GM18498 (cell line): Measurements from ENCODE around the gene POU4F3.
"Not testable (repeated sequence)": the region's sequence is repeated elsewhere in the genome, so short reads cannot be mapped to it uniquely, and the experiment has no call there.

Experiments
- ATAC-seq: cut with Tn5 transposase; IDR thresholded peaks from one replicate; pipeline ENCODE4 v1.9.1; 2021; ENCODE audit warnings: mild to moderate bottlenecking, moderate library complexity; ENCODE audit not compliant: unreplicated experiment

Gene POU4F3, protein sequence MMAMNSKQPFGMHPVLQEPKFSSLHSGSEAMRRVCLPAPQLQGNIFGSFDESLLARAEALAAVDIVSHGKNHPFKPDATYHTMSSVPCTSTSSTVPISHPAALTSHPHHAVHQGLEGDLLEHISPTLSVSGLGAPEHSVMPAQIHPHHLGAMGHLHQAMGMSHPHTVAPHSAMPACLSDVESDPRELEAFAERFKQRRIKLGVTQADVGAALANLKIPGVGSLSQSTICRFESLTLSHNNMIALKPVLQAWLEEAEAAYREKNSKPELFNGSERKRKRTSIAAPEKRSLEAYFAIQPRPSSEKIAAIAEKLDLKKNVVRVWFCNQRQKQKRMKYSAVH

DNA sequence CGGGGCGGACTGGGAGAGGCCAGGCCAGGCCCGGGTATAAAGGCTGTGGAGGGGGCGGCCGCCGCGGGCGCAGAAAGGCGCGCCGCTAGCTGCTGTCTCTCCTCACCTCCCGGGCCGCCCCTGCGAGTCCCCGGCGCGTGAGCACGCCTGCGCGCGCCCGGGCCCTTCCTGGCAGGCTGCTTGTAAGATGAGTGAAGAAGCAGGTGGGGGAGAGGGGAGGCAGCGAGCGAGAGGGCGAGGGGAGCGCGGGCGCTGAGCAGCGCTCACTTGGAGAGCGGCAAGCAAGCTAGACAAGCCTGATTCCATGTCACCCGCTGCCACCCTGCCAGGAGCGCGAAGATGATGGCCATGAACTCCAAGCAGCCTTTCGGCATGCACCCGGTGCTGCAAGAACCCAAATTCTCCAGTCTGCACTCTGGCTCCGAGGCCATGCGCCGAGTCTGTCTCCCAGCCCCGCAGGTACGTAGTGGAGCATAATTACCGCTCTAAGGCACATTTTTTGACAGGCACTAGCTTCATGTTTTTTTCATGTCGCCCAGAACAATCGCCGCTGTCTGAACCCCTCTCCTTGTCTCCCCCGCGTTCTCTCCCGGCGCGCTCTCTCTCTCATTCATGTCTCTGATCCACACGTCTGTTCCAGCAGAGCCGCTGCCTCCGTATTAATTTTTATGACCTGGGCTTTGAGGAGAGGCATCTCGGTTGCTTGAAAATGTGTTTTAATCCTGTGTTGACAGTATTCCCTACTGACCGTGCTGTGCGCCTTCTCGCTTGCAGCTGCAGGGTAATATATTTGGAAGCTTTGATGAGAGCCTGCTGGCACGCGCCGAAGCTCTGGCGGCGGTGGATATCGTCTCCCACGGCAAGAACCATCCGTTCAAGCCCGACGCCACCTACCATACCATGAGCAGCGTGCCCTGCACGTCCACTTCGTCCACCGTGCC is at the start of gene POU4F3:
TSS of gene POU4F3 (plus strand) at position 66 of the 941 bp plus-strand sequence. CDS start at position 340, 274 bp downstream.
- ATAC-seq: no peak

DNA sequence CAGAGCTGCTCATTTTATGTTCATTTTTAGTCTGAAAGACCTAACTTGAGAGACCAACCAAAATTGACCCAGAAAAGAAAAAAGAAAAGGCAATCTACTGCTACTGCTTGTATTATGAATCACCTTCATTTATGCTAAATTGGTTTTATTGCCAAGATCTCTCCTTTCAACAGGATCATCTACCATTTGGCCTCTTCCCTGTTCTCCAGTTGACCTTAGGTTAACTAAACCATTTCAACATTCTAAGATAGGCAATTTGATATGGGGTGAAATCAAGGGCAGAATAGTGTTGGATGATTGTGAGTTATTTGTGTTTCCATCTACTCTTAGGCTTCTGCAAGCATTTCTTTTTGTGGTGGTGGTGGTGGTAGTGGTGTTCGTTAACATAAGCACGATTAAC is 48.3 kb upstream of the POU4F3 start:
- no peak for ATAC-seq

DNA sequence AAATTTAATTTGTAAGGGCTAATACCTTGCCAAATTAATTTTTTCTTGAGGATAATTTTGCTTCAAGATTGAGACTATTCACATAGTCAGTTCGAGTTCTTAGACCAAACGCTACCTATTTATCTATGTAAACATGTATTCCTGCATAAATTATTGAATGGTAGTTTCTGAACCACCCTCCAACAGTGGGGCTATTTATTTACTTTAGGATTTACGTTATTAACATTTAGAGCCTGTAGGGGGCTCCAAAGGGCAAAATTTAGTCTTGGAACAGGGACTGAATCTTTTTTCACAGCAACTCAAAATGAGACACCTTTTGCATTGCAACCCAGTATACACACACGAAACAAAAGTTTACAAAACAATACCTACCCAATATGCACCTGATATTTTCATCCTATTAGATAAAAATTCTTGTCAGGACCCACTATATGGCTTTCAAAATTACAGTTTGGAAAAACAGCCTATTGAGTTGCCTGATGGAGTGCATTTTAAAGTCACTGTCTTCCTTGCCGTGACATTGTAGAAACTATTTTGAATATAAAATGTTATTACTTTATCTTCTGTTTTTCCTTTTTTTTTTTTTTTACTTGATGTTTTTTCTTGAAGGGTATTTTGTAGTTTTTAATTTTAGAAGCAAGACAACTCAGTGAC is 47.1 kb upstream of the POU4F3 start:
- ATAC-seq: peak; percentile 87

DNA sequence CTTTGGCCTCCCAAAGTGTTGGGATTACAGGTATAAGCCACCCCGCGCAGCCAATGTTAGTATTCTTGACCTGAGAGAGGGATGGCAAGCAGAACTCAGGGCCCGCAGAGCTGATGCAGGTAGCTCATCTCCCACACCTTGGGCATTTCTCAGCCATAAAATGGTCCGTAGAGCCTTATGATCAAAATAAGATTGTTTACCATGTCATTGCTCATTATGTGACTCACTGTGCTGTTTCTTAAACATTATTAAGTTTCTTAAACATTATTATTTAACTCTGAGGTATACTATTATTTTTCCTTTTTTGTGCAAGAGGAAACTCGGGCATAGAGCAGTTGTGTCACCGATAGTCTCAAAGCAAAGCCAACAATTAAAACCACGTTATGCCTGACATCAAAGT is 42.4 kb upstream of the POU4F3 start:
- ATAC-seq: no peak

DNA sequence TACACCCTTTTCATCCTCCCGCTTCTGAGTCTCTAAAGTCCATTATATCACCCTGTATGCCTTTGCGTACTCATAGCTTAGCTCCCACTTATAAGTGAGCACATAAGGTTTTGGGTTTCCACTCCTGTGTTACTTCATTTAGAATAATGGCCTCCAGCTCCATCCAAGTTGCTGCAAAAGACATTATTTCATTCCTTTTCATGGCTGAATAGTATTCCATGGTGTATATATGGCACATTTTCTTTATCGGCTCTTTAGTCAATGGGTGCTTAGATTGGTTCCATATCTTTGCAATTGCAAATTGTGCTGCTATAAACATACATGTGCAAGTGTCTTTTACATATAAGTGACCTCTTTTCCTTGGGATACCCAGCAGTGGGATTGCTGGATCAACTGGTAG is 39.7 kb upstream of the POU4F3 start:
- not testable (repeated sequence) for ATAC-seq

DNA sequence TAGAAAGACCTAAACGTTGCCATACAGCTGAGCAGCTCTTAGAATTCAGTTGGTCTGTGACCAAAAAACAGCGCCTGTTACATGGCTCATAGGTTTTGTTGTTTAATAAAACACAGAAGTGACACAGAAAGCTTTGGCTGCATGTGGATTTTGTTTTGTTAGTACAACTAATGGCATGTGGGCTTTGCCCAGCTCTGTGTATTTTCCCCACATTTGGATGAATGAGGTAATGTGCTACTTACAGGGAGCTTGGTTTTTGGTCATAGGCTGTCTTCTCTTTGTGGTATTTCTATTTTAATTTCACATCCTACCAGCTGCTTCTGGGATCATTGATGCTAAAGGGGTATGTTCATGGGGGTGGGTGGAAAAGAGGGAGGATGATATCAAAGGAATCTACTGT is 37.0 kb upstream of the POU4F3 start:
- no peak for ATAC-seq

DNA sequence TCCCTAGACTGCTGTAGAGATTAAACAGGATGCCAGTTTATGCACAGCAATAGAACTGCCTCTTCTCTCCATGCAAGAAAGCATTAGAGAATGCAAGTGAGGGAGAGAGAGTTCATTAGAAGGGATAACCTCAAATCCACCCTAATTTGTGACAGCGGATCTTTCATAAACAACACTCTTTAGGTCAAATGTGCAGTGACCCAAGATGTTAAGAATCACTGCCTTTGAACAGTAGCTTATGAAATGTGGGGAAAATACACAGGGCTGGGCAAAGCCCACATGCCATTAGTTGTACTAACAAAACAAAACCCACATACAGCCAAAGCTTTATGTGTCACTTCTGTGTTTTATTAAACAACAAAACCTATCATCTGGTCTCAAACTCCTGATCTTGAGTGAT is 36.2 kb upstream of the POU4F3 start:
- no peak for ATAC-seq

DNA sequence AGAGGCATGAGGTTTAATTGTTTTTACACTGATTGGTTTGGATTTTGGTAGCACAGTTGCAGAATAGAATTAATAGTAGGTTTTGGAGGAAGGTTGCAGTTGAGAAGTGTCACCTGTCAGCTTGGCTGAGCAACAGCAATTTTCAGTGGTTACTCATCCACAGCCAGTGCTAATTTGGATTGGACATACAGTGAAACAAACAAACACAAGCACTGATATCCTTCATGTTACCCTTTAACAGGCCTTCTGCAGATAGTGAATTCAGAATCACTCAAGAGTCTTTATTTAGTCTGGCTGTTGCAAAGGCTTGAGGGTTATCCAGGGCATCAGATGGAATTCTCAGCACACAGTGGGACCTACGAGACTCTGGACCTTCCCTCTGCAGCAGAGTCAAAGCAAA is 31.8 kb upstream of the POU4F3 start:
- ATAC-seq: no peak

DNA sequence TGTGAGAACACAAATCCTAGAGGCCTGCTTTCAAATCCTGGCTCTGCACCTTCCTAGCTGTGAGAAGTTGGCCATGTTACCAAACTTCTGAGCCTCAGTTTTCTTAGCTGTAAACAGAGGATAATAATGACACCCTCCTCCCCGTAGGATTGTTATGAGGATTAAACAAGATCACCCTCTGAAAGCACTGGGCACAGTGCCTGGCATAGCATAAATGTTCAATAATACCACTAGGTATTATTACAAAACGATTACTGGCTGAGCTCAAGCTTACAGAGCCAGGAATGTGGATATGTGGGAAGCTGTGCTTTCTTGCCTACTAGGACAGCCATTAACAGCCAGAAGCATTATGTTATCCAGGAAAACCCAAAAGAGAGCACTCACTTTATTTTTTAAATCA is 30.8 kb upstream of the POU4F3 start:
- ATAC-seq: no peak

DNA sequence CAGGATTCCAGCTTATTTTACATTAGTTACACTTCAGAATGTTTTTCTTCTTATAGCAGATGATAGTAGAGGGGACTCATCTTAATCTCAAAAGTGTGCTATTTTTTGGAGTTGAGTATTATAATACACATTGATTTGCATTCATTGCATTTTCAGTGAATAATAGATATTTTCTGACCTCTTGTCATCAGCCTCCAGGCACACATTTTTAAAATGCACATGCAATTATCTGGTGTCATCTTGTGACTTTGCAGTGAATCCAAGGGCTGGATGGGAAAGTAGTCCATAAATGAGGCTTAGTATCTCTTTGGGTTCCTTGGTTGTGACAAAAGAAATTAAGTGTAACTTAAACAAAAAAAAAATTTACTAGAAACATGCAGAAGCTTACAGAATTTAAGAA is 28.1 kb upstream of the POU4F3 start:
- ATAC-seq: no peak

DNA sequence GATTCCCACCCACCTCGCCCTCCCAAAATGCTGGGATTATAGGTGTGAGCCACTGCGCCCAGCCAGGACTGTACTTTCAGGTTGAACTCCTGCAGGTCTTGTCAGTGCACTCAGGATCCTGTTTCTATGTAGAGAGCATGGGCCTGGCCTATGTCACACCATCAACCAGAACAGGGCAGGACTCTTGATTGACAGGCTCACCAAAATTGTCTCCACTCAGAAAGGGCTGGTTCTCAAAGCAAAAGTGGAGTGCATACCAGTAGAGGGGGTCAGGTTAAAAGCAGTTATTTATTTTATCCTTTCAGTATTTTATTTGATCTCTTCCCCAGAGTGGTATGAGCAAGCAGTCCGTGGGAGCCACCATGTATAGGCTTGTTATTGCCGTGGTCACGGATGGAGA is 27.4 kb upstream of the POU4F3 start:
- no peak for ATAC-seq

DNA sequence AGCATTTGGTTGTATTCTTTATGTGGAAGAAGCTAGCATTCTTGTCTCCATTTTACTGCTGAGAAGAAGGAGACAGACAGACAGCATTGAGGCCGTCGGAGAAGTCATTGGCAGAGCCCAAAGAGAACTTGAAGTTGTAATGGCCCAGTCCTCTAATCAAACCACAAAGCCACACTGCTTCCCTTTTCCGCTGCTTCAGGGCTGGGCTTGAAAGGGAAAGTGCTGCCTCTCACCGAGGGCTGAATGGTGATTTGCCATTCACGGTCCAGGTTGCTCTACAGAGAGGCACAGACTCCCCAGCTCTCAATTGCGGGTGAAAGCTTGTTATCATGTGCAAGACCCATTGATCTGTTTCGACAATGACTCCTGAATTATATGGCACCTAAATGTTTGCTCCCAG is 25.6 kb upstream of the POU4F3 start:
- ATAC-seq: no peak

DNA sequence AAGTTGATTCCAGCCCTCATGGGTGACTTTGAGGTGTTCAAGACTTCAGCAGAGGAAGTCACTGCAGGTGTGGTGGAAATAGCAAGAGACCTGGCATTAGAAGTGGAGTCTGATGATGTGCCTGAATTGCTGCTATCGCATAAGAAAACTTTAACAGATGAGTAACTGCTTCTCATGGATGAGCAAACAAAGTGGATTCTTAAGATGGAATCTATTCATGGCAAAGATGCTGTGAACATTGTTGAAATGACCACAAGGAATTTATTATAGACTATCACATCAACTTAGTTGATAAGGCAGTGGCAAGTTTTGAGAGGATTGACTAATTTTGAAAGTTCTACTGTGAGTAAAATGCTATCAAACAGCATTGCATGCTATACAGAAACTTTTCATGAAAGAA is 17.1 kb upstream of the POU4F3 start:
- no peak for ATAC-seq

DNA sequence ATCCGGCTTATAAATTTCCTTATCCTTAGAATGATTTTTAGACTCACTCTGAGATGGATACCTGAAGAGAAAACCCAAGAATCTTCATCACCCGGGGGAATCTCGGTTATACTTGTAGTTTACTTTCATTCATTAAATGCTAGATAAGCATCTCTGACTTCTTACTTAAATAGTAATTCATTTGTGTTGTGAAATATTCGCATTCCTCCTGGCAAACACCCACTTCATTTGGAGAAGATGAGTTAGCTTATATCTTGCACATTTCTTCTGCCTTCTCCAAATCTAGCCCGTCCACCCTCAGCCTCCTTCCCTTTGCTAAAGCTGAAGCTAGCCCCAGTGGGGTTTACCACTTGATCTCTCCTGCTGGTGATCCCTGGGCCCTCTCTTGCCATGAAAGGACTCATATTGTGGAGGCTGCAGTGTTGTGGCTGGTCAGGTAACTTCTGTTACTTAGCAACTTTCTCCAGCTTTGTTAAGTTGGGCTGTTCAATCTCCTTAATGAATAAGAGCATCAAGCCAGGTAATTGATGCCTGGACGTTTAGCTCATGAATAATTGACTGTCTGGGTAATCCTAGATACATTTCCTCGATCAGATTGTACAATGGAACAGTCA is 11.3 kb upstream of the POU4F3 start:
- no peak for ATAC-seq

DNA sequence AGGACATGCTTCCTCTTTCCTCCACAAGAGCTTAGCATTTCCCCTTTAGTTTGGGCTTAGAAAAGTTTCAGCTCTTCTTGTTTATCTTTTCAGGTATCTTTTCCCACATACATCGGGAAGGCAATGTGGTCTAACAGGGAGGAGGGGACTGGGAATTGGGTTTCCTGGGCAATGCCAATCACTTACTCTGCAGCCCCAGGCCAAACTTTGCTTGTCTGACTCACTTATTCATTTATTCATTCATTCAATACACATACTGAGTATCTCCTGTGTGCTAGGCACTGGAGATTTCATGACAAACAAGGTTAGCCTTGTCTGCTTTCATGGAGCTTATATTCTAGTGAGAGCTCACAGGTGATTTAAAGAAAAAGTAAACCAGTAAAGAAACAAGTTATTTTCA is 10.7 kb upstream of the POU4F3 start:
- no peak for ATAC-seq

DNA sequence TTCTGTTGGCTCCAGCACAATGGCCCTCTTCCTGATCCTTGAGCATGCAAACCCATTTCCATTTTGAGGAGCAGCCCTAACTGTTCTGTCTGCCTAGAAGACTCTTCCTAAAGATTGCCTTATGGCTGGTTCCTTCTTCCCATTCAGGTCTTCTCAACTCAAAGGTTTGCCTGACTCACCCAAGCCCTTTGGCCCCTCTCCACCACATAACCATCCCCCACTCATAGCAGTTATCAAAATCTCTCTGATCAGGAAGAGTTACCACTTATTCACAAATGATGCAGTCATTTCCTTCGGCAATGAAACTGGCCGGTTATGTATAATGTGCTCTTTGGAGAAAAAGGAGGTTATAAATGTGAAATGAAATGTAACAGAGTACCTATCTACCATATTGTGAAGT is 8.9 kb upstream of the POU4F3 start:
- ATAC-seq: no peak

DNA sequence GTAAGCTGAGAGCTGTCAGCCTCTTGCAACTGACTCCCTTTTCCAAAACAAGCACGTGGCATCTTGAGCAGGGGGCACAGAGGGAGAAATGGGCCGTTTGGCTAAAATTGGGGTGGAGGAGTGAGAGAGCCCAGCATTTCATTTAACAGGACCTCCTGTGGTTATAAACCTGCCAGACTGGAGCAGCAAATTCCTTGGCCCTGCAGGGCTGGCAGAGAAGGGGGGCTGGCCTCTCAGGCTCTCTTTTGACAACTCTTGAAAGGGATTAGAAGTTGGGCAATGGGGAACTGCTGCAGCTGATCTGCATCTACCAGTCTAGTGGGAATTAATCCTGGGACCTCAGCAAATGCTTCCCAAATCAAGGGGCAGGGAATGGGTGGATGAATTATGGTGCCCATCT is 7.2 kb upstream of the POU4F3 start:
- no peak for ATAC-seq

DNA sequence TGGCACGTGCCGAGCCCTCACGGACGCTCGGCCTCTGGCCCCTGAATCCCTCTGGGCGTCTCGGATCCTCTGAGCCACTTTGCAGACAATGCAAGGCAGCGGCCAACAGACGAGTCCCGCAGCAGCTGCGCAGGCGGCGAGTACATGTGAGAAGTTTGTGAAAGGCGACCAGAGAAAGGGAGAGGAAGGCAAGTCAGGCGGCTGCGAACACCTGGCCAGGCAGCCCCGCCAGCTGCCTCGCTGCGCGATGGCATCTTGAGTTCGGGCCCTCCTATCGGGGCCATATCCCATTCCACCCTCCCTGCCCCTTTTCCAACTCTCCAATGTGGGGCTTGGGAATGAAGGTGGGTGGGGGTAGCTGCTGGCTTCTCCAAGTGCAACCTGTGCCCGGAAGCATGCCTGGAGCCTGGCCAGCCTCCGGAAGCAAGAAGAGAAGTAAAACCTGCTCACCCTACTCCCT is 4.5 kb upstream of the POU4F3 start:
- ATAC-seq: no peak

DNA sequence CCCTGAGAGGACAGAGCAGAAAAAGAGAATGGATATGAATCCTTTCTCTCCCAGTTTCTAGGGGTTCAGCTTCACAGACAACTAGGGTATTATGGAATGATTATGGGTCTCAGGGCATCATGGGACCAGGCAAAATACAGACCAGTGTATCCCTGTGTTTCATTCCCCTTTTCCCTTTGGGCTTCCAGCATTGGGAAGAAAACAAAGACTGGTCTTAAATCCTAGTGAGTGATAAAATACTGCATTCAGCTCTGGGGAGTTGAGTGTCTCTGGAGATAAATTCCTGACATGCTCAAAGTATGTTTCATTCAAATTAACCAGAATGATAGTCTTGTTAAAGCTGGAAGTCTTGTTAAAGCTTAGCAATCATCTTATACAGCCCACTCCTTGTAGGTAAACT is 2.4 kb upstream of the POU4F3 start:
- no peak for ATAC-seq

DNA sequence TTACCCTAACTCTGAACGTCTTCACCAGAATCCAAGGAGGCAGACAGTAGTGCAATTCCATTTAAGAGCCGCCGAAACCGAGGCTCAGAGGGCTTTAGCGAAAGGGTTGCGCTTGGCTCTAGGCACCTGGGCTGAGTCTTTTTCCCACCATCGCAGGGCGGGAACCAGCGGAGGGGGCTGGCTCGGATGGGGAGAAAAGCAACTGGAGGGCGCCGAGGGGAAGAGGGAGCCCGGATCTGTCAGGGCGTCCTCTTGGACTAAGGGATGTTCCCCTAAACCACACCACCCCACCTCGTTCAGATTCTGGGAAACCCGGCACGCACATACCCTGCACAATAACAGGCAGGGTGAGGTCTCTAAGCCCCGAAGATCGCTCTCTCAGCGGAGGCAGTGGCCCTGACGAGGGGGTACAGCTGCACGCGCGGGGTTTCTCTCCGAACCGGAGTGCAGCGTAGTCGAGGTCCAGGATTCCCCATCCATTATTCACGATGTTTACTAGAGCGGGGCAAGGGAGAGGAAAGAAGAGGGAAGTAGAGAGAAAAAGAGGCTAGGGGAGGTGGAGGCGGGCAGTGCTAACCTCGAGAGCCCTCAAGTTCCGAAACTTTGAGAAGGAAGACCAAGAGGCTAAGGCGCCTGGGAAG is 1.3 kb upstream of the POU4F3 start:
- ATAC-seq: no peak

DNA sequence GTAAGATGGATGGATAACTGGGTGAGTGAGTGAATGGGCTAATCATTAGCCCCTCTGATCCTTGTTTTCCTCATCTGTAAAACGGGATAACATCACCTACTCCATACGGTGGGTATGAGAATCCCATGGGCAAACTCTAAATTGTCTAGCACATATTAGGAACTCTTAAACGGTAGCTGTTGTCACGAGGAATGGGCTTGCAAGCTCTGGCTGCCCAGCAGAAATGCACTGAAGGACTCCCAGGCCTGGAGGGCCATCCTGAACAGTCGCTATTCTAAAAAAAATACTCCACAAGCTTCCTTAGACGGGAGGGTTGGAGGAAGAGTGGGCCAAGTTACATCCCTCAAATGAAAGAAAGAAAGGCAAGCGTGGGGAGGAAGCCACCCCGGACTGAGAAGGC is 711 bp upstream of the POU4F3 start:
- no peak for ATAC-seq
